Kidney capillary endothelial cell (primary cell): ENCODE measurements around the gene ZNF609.

Experiments used
- DNase-seq: peaks from one replicate; pipeline ENCODE4 v3.0.0-alpha.2; 2018; ENCODE audit warnings: low spot score

The ZNF609 gene

GRCh38 chr15:64653757-64654156 lies 193.4 kb downstream of the ZNF609 start:
- DNase-seq: no peak

- no peak for DNase-seq
Observed at GRCh38 chr15:64656508-64656907, 196.1 kb downstream of the ZNF609 start.

GRCh38 chr15:64665179-64665578 lies 204.8 kb downstream of the ZNF609 start:
- peak; percentile 12 for DNase-seq

GRCh38 chr15:64667736-64668161 lies 207.4 kb downstream of the ZNF609 start:
- no peak for DNase-seq

- DNase-seq: no peak
Observed at GRCh38 chr15:64673866-64674265, 213.5 kb downstream of the ZNF609 start.

- DNase-seq: no peak
Observed at GRCh38 chr15:64678126-64678819, 217.9 kb downstream of the ZNF609 start.

GRCh38 chr15:64680097-64680496 lies 219.7 kb downstream of the ZNF609 start:
- no peak for DNase-seq

- peak; percentile 37 for DNase-seq
Observed at GRCh38 chr15:64681424-64682024, 221.1 kb downstream of the ZNF609 start.

GRCh38 chr15:64682255-64682654 lies 221.9 kb downstream of the ZNF609 start:
- no peak for DNase-seq

GRCh38 chr15:64683378-64683777 lies 223.0 kb downstream of the ZNF609 start:
- no peak for DNase-seq

- DNase-seq: no peak
Observed at GRCh38 chr15:64685230-64685888, 225.0 kb downstream of the ZNF609 start.

GRCh38 chr15:64686130-64686735 lies 225.9 kb downstream of the ZNF609 start:
- peak; percentile 50 for DNase-seq

- DNase-seq: no peak
Observed at GRCh38 chr15:64687172-64687571, 226.8 kb downstream of the ZNF609 start.

- no peak for DNase-seq
Observed at GRCh38 chr15:64687688-64688087, 227.3 kb downstream of the ZNF609 start.

GRCh38 chr15:64688770-64689169 lies 228.4 kb downstream of the ZNF609 start:
- no peak for DNase-seq

- DNase-seq: no peak
Observed at GRCh38 chr15:64690008-64690407, 229.6 kb downstream of the ZNF609 start.

GRCh38 chr15:64690578-64691296 lies 230.4 kb downstream of the ZNF609 start:
- no peak for DNase-seq

GRCh38 chr15:64691896-64692565 lies 231.7 kb downstream of the ZNF609 start:
- no peak for DNase-seq

GRCh38 chr15:64693134-64693533 lies 232.8 kb downstream of the ZNF609 start:
- DNase-seq: no peak

- DNase-seq: no peak
Observed at GRCh38 chr15:64694816-64695215, 234.4 kb downstream of the ZNF609 start.

- no peak for DNase-seq
Observed at GRCh38 chr15:64695561-64695992, 235.2 kb downstream of the ZNF609 start.

- no peak for DNase-seq
Observed at GRCh38 chr15:64696481-64696880, 236.1 kb downstream of the ZNF609 start.
